Keratinocyte (primary cell): ENCODE measurements around the gene NT5DC1. TPM values are rescaled to one million over a fixed set of nuclear protein-coding genes. Genes with fewer than 3 reads are reported as not detected.

Source experiments
- DNase-seq: peaks from one replicate; pipeline ENCODE4 v3.0.0-alpha.2; 2011; ENCODE audit warnings: low read depth, missing footprints, low spot score
- FAIRE-seq: peaks from 2 replicates; lab custom pipeline; 2011; peaks lifted over from hg19 to GRCh38; lab: Jason Lieb, UNC
- H2AFZ ChIP-seq: 2 replicates; pipeline ENCODE4 v1.6.0; 2012; ENCODE audit warnings: low read length, control low read depth, inconsistent platforms; ENCODE audit not compliant: control insufficient read depth
- H3K27ac ChIP-seq: 2 replicates; pipeline ENCODE4 v1.5.1; 2011; ENCODE audit warnings: low read length; ENCODE audit not compliant: control insufficient read depth, insufficient read depth
- H3K27me3 ChIP-seq: 3 replicates; pipeline ENCODE4 v1.6.0; 2011; ENCODE audit warnings: low read length; ENCODE audit not compliant: control insufficient read depth, insufficient read depth; ENCODE audit errors: extremely low read depth
- H3K36me3 ChIP-seq, 2 experiments: 2 replicates in 1 of 2; 3 replicates in 1 of 2; pipeline ENCODE4 v1.5.1; 2011; ENCODE audit warnings: low read length in 2 of 2, mild to moderate bottlenecking in 1 of 2; ENCODE audit not compliant: control insufficient read depth in 2 of 2, insufficient read depth in 2 of 2; ENCODE audit errors: extremely low read depth in 1 of 2
- H3K4me1 ChIP-seq: 3 replicates; pipeline ENCODE4 v1.5.1; 2011; ENCODE audit warnings: low read length; ENCODE audit not compliant: control insufficient read depth, insufficient read depth; ENCODE audit errors: extremely low read depth
- H3K4me2 ChIP-seq: 3 replicates; pipeline ENCODE4 v1.6.0; 2011; ENCODE audit warnings: low read depth, low read length; ENCODE audit not compliant: control insufficient read depth, insufficient read depth; ENCODE audit errors: extremely low read depth
- H3K4me3 ChIP-seq, 3 experiments: fragments of 200-600 bp in 1 of 3; sonication (generic) in 1 of 3; 2 replicates in 2 of 3; 3 replicates in 1 of 3; pipeline ENCODE4 v1.5.1; 2011 to 2016; ENCODE audit warnings: low read length in 3 of 3, mild to moderate bottlenecking in 3 of 3, control low read depth in 2 of 3, inconsistent platforms in 1 of 3, low read depth in 1 of 3, mixed read lengths in 1 of 3, mixed run types in 1 of 3, moderate library complexity in 1 of 3; ENCODE audit not compliant: control insufficient read depth in 2 of 3, insufficient read depth in 2 of 3; ENCODE audit errors: extremely low read depth in 1 of 3
- H3K79me2 ChIP-seq: 2 replicates; pipeline ENCODE4 v1.6.0; 2012; ENCODE audit warnings: low read length; ENCODE audit not compliant: control insufficient read depth, insufficient read depth
- H3K9ac ChIP-seq: 3 replicates; pipeline ENCODE4 v1.6.0; 2011; ENCODE audit warnings: low read length; ENCODE audit not compliant: control insufficient read depth, insufficient read depth; ENCODE audit errors: extremely low read depth
- H3K9me1 ChIP-seq: 3 replicates; pipeline ENCODE4 v1.6.0; 2011; ENCODE audit warnings: low read length; ENCODE audit not compliant: control insufficient read depth, insufficient read depth; ENCODE audit errors: extremely low read depth
- H3K9me3 ChIP-seq: 2 replicates; pipeline ENCODE4 v1.5.1; 2012; ENCODE audit warnings: low read depth, low read length; ENCODE audit not compliant: control insufficient read depth
- H4K20me1 ChIP-seq: 3 replicates; pipeline ENCODE4 v1.6.0; 2011; ENCODE audit warnings: low read length; ENCODE audit not compliant: control insufficient read depth, insufficient read depth; ENCODE audit errors: extremely low read depth
- CTCF ChIP-seq, 3 experiments: IDR thresholded peaks in 1 of 3; conservative IDR thresholded peaks in 1 of 3; optimal IDR thresholded peaks in 1 of 3; 2 replicates in 2 of 3; 3 replicates in 1 of 3; pipeline versions ENCODE3 to v1.5.1; 2011; ENCODE audit warnings: low read length in 3 of 3, mild to moderate bottlenecking in 3 of 3, moderate library complexity in 2 of 3, control low read depth in 1 of 3, inconsistent platforms in 1 of 3; ENCODE audit not compliant: insufficient read depth in 2 of 3; ENCODE audit errors: extremely low read depth in 1 of 3
- EZH2 ChIP-seq: IDR thresholded peaks from one replicate; pipeline ENCODE4 v1.6.1; 2012; ENCODE audit warnings: inconsistent platforms, mild to moderate bottlenecking, low read length, moderate library complexity
- dilution Hi-C: fragments of 300-500 bp; cut with MboI; formaldehyde crosslinking; loops from one replicate; pipeline ENCODE4 v1.7.0; 2020; ENCODE audit warnings: low sequenced_read_pairs; ENCODE audit not compliant: extremely low pct_ligation_motif_present
- polyA plus RNA-seq, 5 experiments: library from polyadenylated mRNA; depleted of rRNA in 3 of 5; stranded (reverse) in 3 of 5; stranded (forward) in 1 of 5; unstranded in 1 of 5; fragments of >200 nt; gene quantifications; 1 replicate in 1 of 5; 2 replicates in 3 of 5; 3 replicates in 1 of 5; pipeline versions ENCODE4 v1.2.1 to v1.2.3, GENCODE V29; 2011 to 2012; ENCODE audit warnings: missing spikeins in 2 of 5, low read depth in 1 of 5, low replicate concordance in 1 of 5

NT5DC1 gene
- polyA plus RNA-seq, 1 donor (not counting 4 experiments of a cell fraction or from before 2014, with no cell fraction given), result 31.2 TPM

- H4K20me1 ChIP-seq, result no peaks in the 10 kb centered on the region
- H3K9ac ChIP-seq, result no peak overlapping the region
- FAIRE-seq, result no peak
- H3K27ac ChIP-seq, result no peak overlapping the region
- H3K4me1 ChIP-seq, result peaks cover 17% of the 10 kb centered on the region
- no peaks in the 10 kb centered on the region for H3K9me3 ChIP-seq
- H3K9me1 ChIP-seq, result no peaks in the 10 kb centered on the region
- no peak overlapping the region for H2AFZ ChIP-seq
- dilution Hi-C loops, result no loop called here
- H3K4me3 ChIP-seq, result no peak overlapping the region
- H3K36me3 ChIP-seq, result no peaks in the 10 kb centered on the region
- no peaks in the 10 kb centered on the region for H3K27me3 ChIP-seq
- H3K79me2 ChIP-seq, result no peaks in the 10 kb centered on the region
- no peak overlapping the region for H3K4me2 ChIP-seq
- DNase-seq, result no peak
- TF ChIP-seq CTCF (optimal IDR thresholded peaks at IDR 0.05 in 1 of 3, IDR thresholded peaks at IDR 0.05 in 1 of 3, conservative IDR thresholded peaks at IDR 0.05 in 1 of 3; ENCODE audit: extremely low read depth in 1 of 3, insufficient read depth in 2 of 3, low read length in 3 of 3) (no peak), EZH2 (no peak)
Observed at GRCh38 chr6:116215414-116215813, 114.8 kb downstream of the NT5DC1 start.

- Histone ChIP-seq H3K9me1 (no peaks in the 10 kb centered on the region), H3K36me3 (no peaks in the 10 kb centered on the region), H3K27ac (no peak overlapping the region), H3K27me3 (no peaks in the 10 kb centered on the region), H3K4me1 (peaks cover 7% of the 10 kb centered on the region), H3K4me2 (no peak overlapping the region), H3K79me2 (no peaks in the 10 kb centered on the region), H3K4me3 (no peak overlapping the region), H2AFZ (no peak overlapping the region), H4K20me1 (no peaks in the 10 kb centered on the region), H3K9me3 (no peaks in the 10 kb centered on the region), H3K9ac (no peak overlapping the region)
- peak in 2 of 3 experiments; percentile 26 to 44 for TF ChIP-seq CTCF (optimal IDR thresholded peaks at IDR 0.05 in 1 of 3, IDR thresholded peaks at IDR 0.05 in 1 of 3, conservative IDR thresholded peaks at IDR 0.05 in 1 of 3; ENCODE audit: extremely low read depth in 1 of 3, insufficient read depth in 2 of 3, low read length in 3 of 3)
- TF ChIP-seq EZH2, result no peak
- DNase-seq, result no peak
- FAIRE-seq, result no peak
- dilution Hi-C loops, result no loop called here
Observed at GRCh38 chr6:116217069-116217468, 116.4 kb downstream of the NT5DC1 start.
